GM18909 (cell line): ENCODE measurements around the gene CDKAL1.

Experiments
- ATAC-seq: cut with Tn5 transposase; IDR thresholded peaks from one replicate; pipeline ENCODE4 v1.9.1; 2021; ENCODE audit warnings: mild to moderate bottlenecking; ENCODE audit not compliant: unreplicated experiment, poor library complexity

The CDKAL1 gene

GRCh38 chr6:20978151-20978614 lies 443.9 kb downstream of the CDKAL1 start:
- peak; percentile 86 for ATAC-seq

DNA sequence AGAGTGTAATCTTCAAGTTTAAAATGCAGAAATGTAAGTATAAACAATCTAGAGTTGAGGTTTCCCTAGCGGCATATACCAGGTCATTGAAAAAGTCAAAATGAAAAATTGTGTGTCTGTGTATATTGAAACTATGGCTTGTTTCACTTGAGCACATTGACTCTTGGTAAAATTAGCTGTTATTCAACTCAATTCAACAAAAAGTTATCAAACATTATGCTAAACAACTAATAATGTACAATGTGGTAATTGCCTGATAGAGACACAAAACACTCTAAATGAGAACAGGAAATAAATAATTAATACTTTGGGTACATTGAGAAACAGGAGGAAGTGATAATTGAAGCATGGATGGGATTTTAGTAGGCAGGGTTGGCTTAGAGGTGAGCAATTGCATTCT lies 444.8 kb downstream of the CDKAL1 start:
- ATAC-seq = no peak

DNA sequence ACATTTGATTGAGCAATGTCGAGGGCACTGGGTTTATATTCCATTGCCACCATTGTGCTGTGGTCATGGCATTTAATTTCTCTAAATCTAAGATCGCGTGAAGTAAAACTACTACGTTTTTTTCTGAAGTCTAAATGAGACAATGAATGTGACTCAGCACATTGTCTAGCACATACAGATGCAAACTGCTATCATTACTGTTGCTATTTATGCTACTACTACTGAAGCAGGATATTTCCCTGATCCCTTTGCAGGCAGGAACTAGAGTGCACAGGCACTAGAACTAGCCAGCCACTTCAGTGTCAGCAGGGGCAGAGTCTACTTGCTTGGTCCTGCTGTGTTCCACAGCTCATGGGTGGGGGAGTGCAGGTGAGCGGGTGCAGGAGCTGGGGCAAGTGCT lies 449.7 kb downstream of the CDKAL1 start:
- no peak for ATAC-seq

DNA sequence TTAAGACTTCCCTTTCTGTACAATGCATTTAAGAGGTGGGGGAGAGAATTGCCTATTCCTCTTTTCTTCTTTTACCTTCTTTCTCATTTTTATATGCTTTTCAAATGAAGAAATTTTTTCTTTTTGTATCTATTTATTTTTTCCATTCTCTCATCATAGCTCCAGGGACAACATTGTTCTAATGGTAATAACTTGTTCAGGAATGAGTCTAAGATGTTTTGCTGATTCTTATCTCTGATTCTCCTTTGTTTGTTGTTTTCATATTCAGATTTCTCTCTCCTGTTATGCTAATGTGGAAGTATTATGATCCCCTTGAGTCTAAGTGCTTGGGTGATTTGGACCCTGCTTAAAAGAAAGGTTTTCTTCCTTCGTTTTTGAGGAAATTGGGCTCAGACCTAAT lies 451.6 kb downstream of the CDKAL1 start:
- ATAC-seq = no peak

GRCh38 chr6:20991910-20992309 lies 457.7 kb downstream of the CDKAL1 start:
- ATAC-seq = no peak

DNA sequence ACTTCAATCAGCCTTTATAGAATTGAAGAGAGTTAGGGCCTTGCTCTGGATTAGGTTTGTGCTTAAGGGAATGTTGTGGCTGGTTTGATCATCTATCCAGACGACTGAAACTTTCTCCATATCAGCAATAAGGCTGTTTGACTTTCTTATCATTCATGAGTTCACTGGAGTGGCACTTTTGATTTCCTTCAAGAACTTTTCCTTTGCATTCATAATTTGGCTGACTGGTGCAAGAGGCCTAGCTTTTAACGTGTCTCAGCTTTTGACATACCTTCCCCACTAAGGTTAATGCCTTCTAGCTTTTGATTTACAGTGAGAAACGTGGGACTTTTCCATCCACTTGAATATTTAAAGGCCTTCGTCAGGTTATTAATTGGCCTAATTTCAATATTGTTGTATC lies 461.8 kb downstream of the CDKAL1 start:
- ATAC-seq = no peak

- no peak for ATAC-seq
Measured at GRCh38 chr6:20997143-20997769, 463.0 kb downstream of the CDKAL1 start.

- ATAC-seq = no peak
Measured at GRCh38 chr6:20997770-20998147, 463.5 kb downstream of the CDKAL1 start.

DNA sequence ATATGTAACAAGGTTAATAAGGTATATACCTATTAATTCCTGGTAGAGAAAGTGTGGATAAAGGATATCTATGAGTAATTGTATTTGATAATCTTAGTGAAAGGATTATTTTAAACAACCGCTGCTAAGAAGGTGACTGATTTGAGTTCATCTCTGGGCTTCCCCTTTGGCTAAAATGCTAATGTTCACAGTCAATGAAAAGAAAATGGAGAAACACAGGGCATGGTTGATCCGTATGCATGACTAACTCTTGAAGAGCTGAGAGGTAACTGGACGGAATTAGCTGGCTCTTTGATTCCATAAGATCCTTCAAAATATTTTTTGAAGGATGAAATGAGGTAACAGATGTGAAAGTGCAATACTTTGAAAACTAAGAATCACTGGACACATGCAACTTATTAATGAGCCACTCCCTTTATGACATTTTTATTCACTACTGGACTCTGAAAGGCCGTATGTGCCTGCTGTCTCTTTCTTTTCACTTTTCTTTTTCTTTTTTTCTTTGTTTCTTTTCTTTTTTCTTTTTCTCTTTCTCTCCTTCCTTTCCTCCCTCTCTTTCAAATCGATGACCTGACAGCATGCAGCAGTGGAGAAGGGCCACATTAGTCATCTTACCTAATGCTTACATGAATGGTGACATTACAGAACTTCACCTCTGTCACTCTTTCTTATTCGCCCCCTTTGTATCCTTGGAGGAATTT lies 464.6 kb downstream of the CDKAL1 start:
- no peak for ATAC-seq

DNA sequence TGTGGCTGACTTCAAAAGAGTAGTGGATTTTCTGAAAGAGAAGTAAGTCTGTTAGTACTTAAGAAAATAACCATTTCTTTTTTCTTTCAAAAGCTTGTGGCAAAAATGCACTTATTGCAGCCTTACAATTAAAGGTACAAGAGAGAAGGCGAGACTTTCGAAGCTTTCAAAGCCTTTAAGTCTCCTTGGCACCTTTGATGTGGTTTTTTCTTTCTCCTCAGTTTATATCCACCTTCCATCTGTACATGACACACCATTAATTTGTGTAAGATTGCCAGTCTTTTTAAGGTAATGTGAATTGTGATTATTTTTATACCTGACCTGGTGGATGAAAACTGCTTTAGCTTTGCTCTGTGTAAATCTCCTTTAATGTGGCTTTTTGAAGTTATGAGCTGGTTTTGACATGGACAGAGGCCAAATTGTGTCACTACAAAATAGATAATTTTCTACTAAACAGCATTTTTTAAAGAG lies 466.1 kb downstream of the CDKAL1 start:
- no peak for ATAC-seq

DNA sequence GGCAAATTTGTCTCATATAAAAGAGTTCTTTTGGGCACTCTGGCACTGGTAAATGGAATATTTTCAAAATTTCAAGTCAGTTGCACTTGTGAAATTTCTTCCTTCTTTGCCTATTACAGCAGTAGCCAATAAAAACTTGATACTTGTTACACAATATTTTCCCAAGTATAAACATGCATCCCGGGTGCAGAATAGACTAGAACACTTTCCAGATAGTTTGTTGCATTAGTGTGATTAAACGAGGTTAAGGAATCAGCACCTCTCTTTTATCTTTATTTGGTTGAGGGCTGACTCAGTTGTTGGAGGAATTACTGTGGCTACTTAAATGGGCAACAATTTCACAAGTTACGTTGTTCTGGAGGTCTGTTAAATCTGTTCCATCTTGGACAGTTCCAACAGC lies 467.5 kb downstream of the CDKAL1 start:
- ATAC-seq = no peak

DNA sequence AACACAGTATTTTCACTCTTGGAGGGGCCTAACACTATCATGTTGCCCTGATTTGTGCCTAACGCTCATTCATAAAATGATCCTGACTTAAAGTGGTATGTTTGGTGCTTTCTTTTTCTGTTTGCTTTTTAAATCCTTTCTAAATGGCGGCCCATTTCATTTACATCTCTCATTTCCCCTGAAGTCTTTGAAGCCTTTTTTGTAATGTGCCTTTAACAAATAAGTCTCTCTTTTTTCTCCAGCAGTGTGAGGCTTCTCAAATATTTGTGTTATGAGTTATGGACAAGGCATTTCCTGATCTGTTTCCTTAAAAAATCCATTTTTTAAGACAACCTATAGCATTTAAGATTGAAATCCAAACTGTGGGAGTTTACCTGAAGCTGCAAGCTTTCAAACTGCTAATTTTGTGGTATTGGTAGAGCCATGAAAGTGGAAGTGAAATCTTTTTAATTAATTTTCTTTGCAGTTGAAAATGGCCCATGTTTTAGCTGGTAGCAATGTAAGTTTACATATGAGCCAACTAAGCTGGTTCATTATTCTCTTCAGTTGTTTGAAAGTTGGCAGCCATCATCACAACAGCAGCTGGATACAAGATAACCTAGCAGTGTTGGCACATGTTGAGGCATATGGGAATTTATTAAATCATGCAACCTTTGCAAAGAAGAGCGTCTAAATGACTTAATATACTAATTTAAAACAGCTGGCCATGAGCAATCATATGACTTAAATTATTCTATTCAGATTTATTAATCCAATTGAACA lies 469.7 kb downstream of the CDKAL1 start:
- peak; percentile 83 for ATAC-seq

DNA sequence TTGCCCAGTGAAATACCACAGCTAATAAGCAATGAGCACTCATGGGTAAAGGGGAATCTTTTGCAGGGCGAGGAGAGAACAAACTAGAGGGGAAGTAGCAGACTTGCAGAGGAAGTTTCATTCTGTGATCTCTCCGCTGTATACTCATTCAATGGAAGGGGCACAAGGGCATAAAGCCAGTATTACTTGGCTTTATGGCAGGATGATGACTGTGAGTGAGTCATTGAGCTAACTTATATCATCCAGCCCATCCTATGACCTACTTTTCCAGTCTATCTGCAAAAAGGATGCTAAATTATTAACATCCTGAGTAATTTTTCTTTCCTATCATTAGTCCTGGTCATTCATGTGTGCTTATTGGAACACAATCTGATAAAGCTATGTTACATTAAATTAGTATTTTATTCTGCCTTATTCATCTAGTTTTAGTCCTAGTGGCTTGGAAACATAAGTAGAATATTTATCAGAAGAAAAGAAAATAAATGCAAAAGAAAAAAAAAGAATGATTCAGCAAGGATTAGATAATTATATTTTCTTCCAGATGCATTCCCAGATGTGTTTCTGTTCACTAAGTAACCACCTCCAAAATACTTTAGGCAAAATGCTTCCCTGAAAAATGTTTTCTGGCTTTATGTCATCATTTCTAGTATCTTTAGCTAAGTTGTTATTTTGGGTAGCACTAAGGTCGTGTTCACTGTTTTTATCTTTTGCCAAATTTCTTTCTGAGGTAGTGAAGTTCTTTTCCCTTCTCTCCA lies 471.7 kb downstream of the CDKAL1 start:
- ATAC-seq = no peak

DNA sequence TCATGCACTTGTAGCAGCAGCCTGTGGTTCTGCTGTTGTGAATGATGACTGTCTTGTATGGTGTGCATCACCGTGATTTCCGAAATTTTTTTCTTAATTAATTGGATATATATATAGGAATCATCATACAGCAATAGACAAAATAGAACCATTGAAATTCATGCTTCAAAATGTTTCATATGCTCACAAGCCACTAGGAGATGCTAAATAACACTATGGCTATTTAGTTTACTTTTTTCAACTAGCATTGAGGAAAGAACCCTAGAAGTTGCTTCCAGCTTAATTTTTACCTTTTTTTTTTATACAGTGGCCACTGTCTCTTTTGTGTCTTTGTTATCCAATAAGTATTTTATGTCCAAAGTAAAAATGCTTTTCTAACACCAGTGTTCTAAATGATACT lies 485.4 kb downstream of the CDKAL1 start:
- ATAC-seq = no peak

- ATAC-seq = peak; percentile 97
Measured at GRCh38 chr6:21022343-21023107, 488.3 kb downstream of the CDKAL1 start.

DNA sequence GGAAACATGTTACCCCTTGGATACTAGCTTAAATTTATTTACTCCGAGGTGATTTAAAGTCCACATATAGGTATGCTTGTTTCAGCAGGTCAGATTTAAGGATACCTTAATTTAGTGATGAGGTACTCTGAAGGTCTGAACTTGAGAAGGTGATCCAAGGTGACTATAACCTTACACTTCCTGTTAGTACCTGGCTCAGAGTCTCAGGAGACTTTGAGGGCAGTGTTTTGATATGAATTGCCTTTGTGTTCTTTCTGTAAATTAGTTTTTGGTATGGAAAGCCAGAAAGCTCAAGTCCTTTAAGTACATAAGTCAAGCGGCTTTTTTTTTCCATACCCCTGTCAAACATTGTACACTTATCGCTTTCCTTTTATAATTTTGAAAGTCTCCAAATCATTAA lies 489.0 kb downstream of the CDKAL1 start:
- ATAC-seq = no peak

DNA sequence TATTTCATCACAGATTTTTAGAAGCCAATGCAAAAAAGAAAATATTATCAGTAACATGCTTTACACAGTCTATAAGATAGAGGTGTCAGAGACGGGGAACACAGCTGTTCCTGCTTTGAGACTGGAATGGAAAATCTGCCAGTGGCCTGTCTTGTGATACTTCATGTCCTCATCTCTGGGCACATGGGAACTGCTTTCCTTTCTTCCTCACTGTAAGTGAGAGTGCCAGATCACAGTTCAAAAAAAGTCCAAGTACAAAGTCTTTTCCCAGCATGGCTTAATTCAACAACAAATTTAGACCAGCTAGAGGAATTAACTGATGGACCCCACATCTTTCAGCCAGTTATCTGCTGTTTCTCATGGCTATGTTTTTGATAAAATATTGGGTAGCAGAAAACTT lies 490.4 kb downstream of the CDKAL1 start:
- no peak for ATAC-seq

- ATAC-seq = no peak
Measured at GRCh38 chr6:21026576-21027273, 492.5 kb downstream of the CDKAL1 start.

DNA sequence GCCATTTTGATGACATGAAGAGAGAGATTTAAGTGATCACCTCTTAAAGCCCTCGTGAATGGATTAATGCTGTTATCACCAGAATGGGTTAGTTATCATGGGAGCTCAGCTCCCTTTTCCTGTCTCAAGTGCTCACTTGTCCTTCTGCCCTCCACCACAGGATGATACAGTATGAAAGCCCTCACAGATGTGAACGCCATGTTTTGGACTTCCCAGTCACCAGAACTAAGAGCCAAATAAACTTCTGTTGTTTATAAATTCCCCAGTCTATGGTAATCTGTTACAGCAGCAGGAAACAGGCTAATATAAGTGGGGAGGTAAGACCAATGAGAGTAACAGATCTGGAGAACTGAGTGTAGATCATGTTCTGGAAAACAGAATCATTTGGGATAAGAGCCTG lies 493.2 kb downstream of the CDKAL1 start:
- ATAC-seq = no peak
